ENCODE measurements around the gene CLMN. TPM values are rescaled to one million over a fixed set of nuclear protein-coding genes. Genes with fewer than 3 reads are reported as not detected.
A peak's percentile ranks its signal among the peaks of the same experiment; 100 is the strongest.

The CLMN gene
- total and polyA plus RNA-seq, 2 of the 13 experiments (the other 11 are each of a cell fraction or from before 2014, with no cell fraction given): 15.1 to 16.7 TPM

- no peak for TF ChIP-seq AKNA (CRISPR knock-in tag; IDR thresholded peaks at IDR 0.05; ENCODE audit: borderline replicate concordance)
- peak; percentile 79; the same call in 1 of the 2 replicates for TF ChIP-seq ZNF414 (CRISPR knock-in tag; IDR thresholded peaks at IDR 0.05)
- peak; percentile 65; the same call in 1 of the 2 replicates for TF ChIP-seq ZNF543 (CRISPR knock-in tag; IDR thresholded peaks at IDR 0.05)
- TF ChIP-seq ZBTB34 (CRISPR knock-in tag; IDR thresholded peaks at IDR 0.05): peak; percentile 33; the same call in 1 of the 2 replicates
- 0 out of 2 replicates have a peak, but pooled peaks have one; percentile 38 for TF ChIP-seq BRD4 (CRISPR knock-in tag; IDR thresholded peaks at IDR 0.05)
- TF ChIP-seq EP300 (IDR thresholded peaks at IDR 0.05; ENCODE audit: low read depth in 2 of 2, low read length in 2 of 2): peak in 1 of 2 experiments; percentile 80; a peak in 2 of 4 replicates
- peak; percentile 55; the same call in 1 of the 2 replicates for TF ChIP-seq EP300 (CRISPR knock-in tag; IDR thresholded peaks at IDR 0.05; ENCODE audit: borderline replicate concordance)
- 0 out of 2 replicates have a peak, but pooled peaks have one; percentile 30 for TF ChIP-seq ZNF724P (CRISPR knock-in tag; IDR thresholded peaks at IDR 0.05; ENCODE audit: borderline replicate concordance)
- 0 out of 2 replicates have a peak, but pooled peaks have one; percentile 46 for TF ChIP-seq TP53 (CRISPR knock-in tag; conservative IDR thresholded peaks at IDR 0.05)
- peak; percentile 51; the same call in 1 of the 2 replicates for TF ChIP-seq ZNF605 (CRISPR knock-in tag; IDR thresholded peaks at IDR 0.05)
- 0 out of 2 replicates have a peak, but pooled peaks have one; percentile 16 for TF ChIP-seq MNT (IDR thresholded peaks at IDR 0.05)
- no peak for TF ChIP-seq ZNF441 (CRISPR knock-in tag; IDR thresholded peaks at IDR 0.05; ENCODE audit: borderline replicate concordance)
- TF ChIP-seq HDAC2 (CRISPR knock-in tag; IDR thresholded peaks at IDR 0.05): peak; percentile 96
- peak; percentile 75 for TF ChIP-seq GATAD2A (CRISPR knock-in tag; IDR thresholded peaks at IDR 0.05)
- no peak for TF ChIP-seq ZNF546 (CRISPR knock-in tag; conservative IDR thresholded peaks at IDR 0.05)
- peak; percentile 85 for TF ChIP-seq POGZ (CRISPR knock-in tag; IDR thresholded peaks at IDR 0.05)
- 0 out of 2 replicates have a peak, but pooled peaks have one; percentile 47 for TF ChIP-seq ZNF343 (CRISPR knock-in tag; IDR thresholded peaks at IDR 0.05)
- peak; percentile 60; the same call in 1 of the 2 replicates for TF ChIP-seq CCDC6 (CRISPR knock-in tag; IDR thresholded peaks at IDR 0.05)
- no peak for TF ChIP-seq THYN1 (CRISPR knock-in tag; IDR thresholded peaks at IDR 0.05; ENCODE audit: borderline replicate concordance, low read depth)
Measured at GRCh38 chr14:95295600-95296376, 23.9 kb downstream of the CLMN start (continued).

Measured in HepG2 (cell line).